Central memory CD8-positive, alpha-beta T cell (primary cell): ENCODE results near the gene ETF1.
A peak's percentile ranks its signal among the peaks of the same experiment; 100 is the strongest.
"Not testable (repeated sequence)": the region's sequence is repeated elsewhere in the genome, so short reads cannot be mapped to it uniquely, and the experiment has no call there.

Experiments used
- ATAC-seq: fragments of 150-1000 bp; cut with Tn5 transposase; replicated peaks from 2 replicates; pipeline ENCODE4 v1.10.0; 2022; ENCODE audit warnings: mild to moderate bottlenecking, moderate FRiP score, moderate number of reproducible peaks; ENCODE audit not compliant: poor library complexity, severe bottlenecking; ENCODE audit errors: extremely low read depth
- DNase-seq, 2 donors: peaks; one replicate each; pipeline ENCODE4 v3.0.0; 2021; ENCODE audit warnings: low spot score in 2 of 2
- H3K27ac Mint-ChIP-seq: one replicate; pipeline ENCODE4 v1.8.0; 2022; ENCODE audit warnings: low read depth, mild to moderate bottlenecking, moderate library complexity, mixed read lengths
- H3K27me3 Mint-ChIP-seq: one replicate; pipeline ENCODE4 v1.8.0; 2022; ENCODE audit warnings: mixed read lengths
- H3K36me3 Mint-ChIP-seq: one replicate; pipeline ENCODE4 v1.8.0; 2022; ENCODE audit warnings: mild to moderate bottlenecking, moderate library complexity, mixed read lengths; ENCODE audit not compliant: insufficient read depth
- H3K4me1 Mint-ChIP-seq: one replicate; pipeline ENCODE4 v1.8.0; 2022; ENCODE audit warnings: mixed read lengths
- H3K4me3 Mint-ChIP-seq: one replicate; pipeline ENCODE4 v1.8.0; 2022; ENCODE audit warnings: mild to moderate bottlenecking, moderate library complexity, mixed read lengths
- H3K9me3 Mint-ChIP-seq: one replicate; pipeline ENCODE4 v1.8.0; 2022; ENCODE audit warnings: mixed read lengths

Gene ETF1

GRCh38 chr5:138490648-138491283 is 52.3 kb downstream of the ETF1 start:
- H3K4me3 Mint-ChIP-seq, result peak overlapping the region; percentile 59
- H3K27ac Mint-ChIP-seq, result no peak overlapping the region
- DNase-seq (no peak), ATAC-seq (no peak)
- H3K27me3 Mint-ChIP-seq, result peaks cover 23% of the 10 kb centered on the region
- peaks cover 12% of the 10 kb centered on the region for H3K4me1 Mint-ChIP-seq
- H3K9me3 Mint-ChIP-seq, result no peaks in the 10 kb centered on the region
- peaks cover 10% of the 10 kb centered on the region for H3K36me3 Mint-ChIP-seq

GRCh38 chr5:138489683-138490061 is 53.4 kb downstream of the ETF1 start:
- Mint-ChIP-seq H3K9me3 (no peaks in the 10 kb centered on the region), H3K4me1 (peaks cover 12% of the 10 kb centered on the region)
- DNase-seq, result no peak

GRCh38 chr5:138488481-138488945 is 54.5 kb downstream of the ETF1 start:
- no peak overlapping the region for H3K4me3 Mint-ChIP-seq
- H3K4me1 Mint-ChIP-seq, result peaks cover 12% of the 10 kb centered on the region
- peaks cover 23% of the 10 kb centered on the region for H3K27me3 Mint-ChIP-seq
- H3K27ac Mint-ChIP-seq, result no peak overlapping the region
- H3K36me3 Mint-ChIP-seq, result peaks cover 7% of the 10 kb centered on the region
- DNase-seq, result no peak
- no peaks in the 10 kb centered on the region for H3K9me3 Mint-ChIP-seq
- no peak for ATAC-seq

More at GRCh38 chr5:138489683-138490061, 53.4 kb downstream of the ETF1 start:
- Mint-ChIP-seq H3K36me3 (peaks cover 7% of the 10 kb centered on the region), H3K4me3 (no peak overlapping the region), H3K27me3 (peaks cover 23% of the 10 kb centered on the region), H3K27ac (no peak overlapping the region)
- no peak for ATAC-seq

GRCh38 chr5:138482638-138483037 is 60.4 kb downstream of the ETF1 start:
- H3K4me3 Mint-ChIP-seq, result no peak overlapping the region
- H3K27me3 Mint-ChIP-seq, result peaks cover under 1% of the 10 kb centered on the region
- DNase-seq, result no peak
- H3K4me1 Mint-ChIP-seq, result no peaks in the 10 kb centered on the region
- no peak overlapping the region for H3K27ac Mint-ChIP-seq
- H3K9me3 Mint-ChIP-seq, result no peaks in the 10 kb centered on the region
- no peak for ATAC-seq
- no peaks in the 10 kb centered on the region for H3K36me3 Mint-ChIP-seq

GRCh38 chr5:138476918-138477317 is 66.1 kb downstream of the ETF1 start:
- Mint-ChIP-seq H3K4me1 (no peaks in the 10 kb centered on the region), H3K36me3 (no peaks in the 10 kb centered on the region), H3K27me3 (peaks cover 21% of the 10 kb centered on the region), H3K27ac (no peak overlapping the region), H3K4me3 (no peak overlapping the region), H3K9me3 (no peaks in the 10 kb centered on the region)
- no peak for DNase-seq
- no peak for ATAC-seq

GRCh38 chr5:138473151-138473550 is 69.9 kb downstream of the ETF1 start:
- not testable (repeated sequence) for H3K27ac Mint-ChIP-seq, H3K36me3 Mint-ChIP-seq, H3K4me1 Mint-ChIP-seq, DNase-seq, H3K4me3 Mint-ChIP-seq, ATAC-seq, H3K9me3 Mint-ChIP-seq
- H3K27me3 Mint-ChIP-seq, result peaks cover 21% of the 10 kb centered on the region

GRCh38 chr5:138472353-138472752 is 70.7 kb downstream of the ETF1 start:
- H3K9me3 Mint-ChIP-seq, result no peaks in the 10 kb centered on the region
- peaks cover 12% of the 10 kb centered on the region for H3K4me1 Mint-ChIP-seq
- H3K4me3 Mint-ChIP-seq, result no peak overlapping the region

GRCh38 chr5:138471052-138471361 is 72.0 kb downstream of the ETF1 start:
- no peak for DNase-seq
- Mint-ChIP-seq H3K4me3 (no peak overlapping the region), H3K27ac (no peak overlapping the region), H3K27me3 (peaks cover 4% of the 10 kb centered on the region), H3K4me1 (peaks cover 23% of the 10 kb centered on the region), H3K9me3 (no peaks in the 10 kb centered on the region), H3K36me3 (peaks cover 1% of the 10 kb centered on the region)
- no peak for ATAC-seq

More at GRCh38 chr5:138472353-138472752, 70.7 kb downstream of the ETF1 start:
- no peak overlapping the region for H3K27ac Mint-ChIP-seq
- H3K27me3 Mint-ChIP-seq, result peaks cover 17% of the 10 kb centered on the region
- DNase-seq (no peak), ATAC-seq (no peak)
- no peaks in the 10 kb centered on the region for H3K36me3 Mint-ChIP-seq

- ATAC-seq (no peak), DNase-seq (no peak)
- peaks cover 4% of the 10 kb centered on the region for H3K36me3 Mint-ChIP-seq
- H3K27ac Mint-ChIP-seq, result no peak overlapping the region
- H3K27me3 Mint-ChIP-seq, result no peaks in the 10 kb centered on the region
- H3K4me1 Mint-ChIP-seq, result peaks cover 23% of the 10 kb centered on the region
- H3K9me3 Mint-ChIP-seq, result no peaks in the 10 kb centered on the region
- no peak overlapping the region for H3K4me3 Mint-ChIP-seq
These were observed 72.5 kb downstream of the ETF1 start for GRCh38 chr5:138470322-138471051.

GRCh38 chr5:138469540-138470321 is 73.3 kb downstream of the ETF1 start:
- Mint-ChIP-seq H3K27me3 (no peaks in the 10 kb centered on the region), H3K36me3 (peaks cover 10% of the 10 kb centered on the region), H3K4me1 (peaks cover 23% of the 10 kb centered on the region), H3K4me3 (no peak overlapping the region), H3K9me3 (no peaks in the 10 kb centered on the region), H3K27ac (no peak overlapping the region)
- DNase-seq (no peak), ATAC-seq (no peak)

- Mint-ChIP-seq H3K27ac (no peak overlapping the region), H3K4me3 (no peak overlapping the region), H3K36me3 (peaks cover 10% of the 10 kb centered on the region), H3K4me1 (peaks cover 23% of the 10 kb centered on the region), H3K27me3 (no peaks in the 10 kb centered on the region), H3K9me3 (no peaks in the 10 kb centered on the region)
- DNase-seq (no peak), ATAC-seq (no peak)
These were observed 74.0 kb downstream of the ETF1 start for GRCh38 chr5:138468966-138469539.

GRCh38 chr5:138468133-138468965 is 74.7 kb downstream of the ETF1 start:
- ATAC-seq (no peak), DNase-seq (no peak)
- no peak overlapping the region for H3K27ac Mint-ChIP-seq
- peak overlapping the region; percentile 83 for H3K4me3 Mint-ChIP-seq
- peaks cover 23% of the 10 kb centered on the region for H3K4me1 Mint-ChIP-seq
- peaks cover 15% of the 10 kb centered on the region for H3K36me3 Mint-ChIP-seq
- no peaks in the 10 kb centered on the region for H3K9me3 Mint-ChIP-seq
- no peaks in the 10 kb centered on the region for H3K27me3 Mint-ChIP-seq
